Astrocyte (in vitro differentiated cells and primary cell): Measurements from ENCODE around the gene BDNF.

Experiments
- EZH2 ChIP-seq: IDR thresholded peaks from 2 replicates; pipeline ENCODE4 v1.6.1; 2012; ENCODE audit warnings: mild to moderate bottlenecking, low read length, inconsistent platforms; ENCODE audit not compliant: insufficient read depth
- TF ChIP-seq, protein P1 (sequence below): IDR thresholded peaks from 2 replicates; pipeline ENCODE4 v1.5.1; 2011; ENCODE audit warnings: low read depth, mild to moderate bottlenecking, inconsistent platforms, low read length, moderate library complexity; ENCODE audit not compliant: insufficient read depth

DNA sequence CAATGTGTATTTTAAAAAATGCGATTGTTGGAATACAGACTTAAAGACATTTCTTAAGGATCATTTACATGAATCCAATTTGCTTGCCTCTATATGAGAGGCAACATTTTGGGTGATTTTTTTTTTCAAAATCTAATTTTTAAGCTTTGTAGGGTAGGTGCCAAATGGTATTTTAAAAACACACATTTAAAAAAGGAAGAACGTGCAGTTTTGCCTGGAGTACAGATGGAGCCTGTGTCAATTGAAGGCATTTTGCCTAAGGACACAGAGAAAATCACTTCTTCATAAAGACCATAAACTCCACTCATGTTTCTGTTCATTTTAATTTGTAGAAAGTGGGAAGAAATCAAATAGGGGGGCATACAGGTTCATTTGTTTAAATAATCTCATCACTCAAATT lies 91.3 kb downstream of the BDNF start:
- TF ChIP-seq, protein P1, sequence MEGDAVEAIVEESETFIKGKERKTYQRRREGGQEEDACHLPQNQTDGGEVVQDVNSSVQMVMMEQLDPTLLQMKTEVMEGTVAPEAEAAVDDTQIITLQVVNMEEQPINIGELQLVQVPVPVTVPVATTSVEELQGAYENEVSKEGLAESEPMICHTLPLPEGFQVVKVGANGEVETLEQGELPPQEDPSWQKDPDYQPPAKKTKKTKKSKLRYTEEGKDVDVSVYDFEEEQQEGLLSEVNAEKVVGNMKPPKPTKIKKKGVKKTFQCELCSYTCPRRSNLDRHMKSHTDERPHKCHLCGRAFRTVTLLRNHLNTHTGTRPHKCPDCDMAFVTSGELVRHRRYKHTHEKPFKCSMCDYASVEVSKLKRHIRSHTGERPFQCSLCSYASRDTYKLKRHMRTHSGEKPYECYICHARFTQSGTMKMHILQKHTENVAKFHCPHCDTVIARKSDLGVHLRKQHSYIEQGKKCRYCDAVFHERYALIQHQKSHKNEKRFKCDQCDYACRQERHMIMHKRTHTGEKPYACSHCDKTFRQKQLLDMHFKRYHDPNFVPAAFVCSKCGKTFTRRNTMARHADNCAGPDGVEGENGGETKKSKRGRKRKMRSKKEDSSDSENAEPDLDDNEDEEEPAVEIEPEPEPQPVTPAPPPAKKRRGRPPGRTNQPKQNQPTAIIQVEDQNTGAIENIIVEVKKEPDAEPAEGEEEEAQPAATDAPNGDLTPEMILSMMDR, result no peak
- TF ChIP-seq EZH2, result no peak
